ENCODE data around the gene CAMK2N1.

CAMK2N1 gene

DNA sequence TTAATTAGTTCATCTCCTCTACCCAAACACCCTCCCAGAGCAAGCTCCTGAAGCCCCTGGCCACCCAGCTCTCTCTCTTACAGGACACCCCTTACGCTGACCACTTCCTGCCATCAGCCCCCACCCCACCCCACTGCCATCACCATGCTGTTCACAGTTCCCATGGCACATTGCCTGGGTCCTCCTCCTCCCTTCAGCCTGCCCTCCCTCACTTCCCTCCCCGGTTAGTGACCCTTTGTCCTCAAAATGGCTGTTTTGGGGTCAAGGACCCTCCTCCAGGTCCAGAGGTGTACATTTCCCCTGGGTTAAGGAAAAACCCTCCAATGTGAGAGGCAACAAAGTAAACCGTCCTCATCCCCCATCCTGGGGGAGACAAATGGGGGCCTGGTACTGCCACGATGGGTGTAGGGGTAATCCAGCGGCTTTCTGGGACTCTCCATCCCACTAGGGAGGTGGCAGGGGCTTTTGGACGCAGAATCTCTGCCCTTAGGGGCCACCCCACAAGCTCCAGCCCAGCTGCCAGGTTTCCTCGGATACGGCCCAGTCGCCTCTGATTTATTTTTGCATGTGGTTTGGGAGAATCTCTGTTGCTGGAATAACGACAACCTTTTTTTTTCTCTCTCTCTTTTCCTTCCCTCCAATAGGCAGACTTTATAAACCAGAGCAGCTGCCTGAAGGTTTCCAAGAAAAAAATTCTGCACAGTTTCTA is 8.5 kb downstream of the CAMK2N1 start:
- no peak for DNase-seq

GRCh38 chr1:20476265-20477038 is 9.6 kb downstream of the CAMK2N1 start:
- no peak for DNase-seq

GRCh38 chr1:20474996-20475395 is 11.0 kb downstream of the CAMK2N1 start:
- no peak for DNase-seq

- DNase-seq: no peak
Observed at GRCh38 chr1:20474333-20474975, 11.6 kb downstream of the CAMK2N1 start.

GRCh38 chr1:20473894-20474293 is 12.1 kb downstream of the CAMK2N1 start:
- DNase-seq: no peak

GRCh38 chr1:20472860-20473711 is 12.9 kb downstream of the CAMK2N1 start:
- DNase-seq: peak; percentile 24

- DNase-seq: no peak
Observed at GRCh38 chr1:20472121-20472520, 13.9 kb downstream of the CAMK2N1 start.

DNA sequence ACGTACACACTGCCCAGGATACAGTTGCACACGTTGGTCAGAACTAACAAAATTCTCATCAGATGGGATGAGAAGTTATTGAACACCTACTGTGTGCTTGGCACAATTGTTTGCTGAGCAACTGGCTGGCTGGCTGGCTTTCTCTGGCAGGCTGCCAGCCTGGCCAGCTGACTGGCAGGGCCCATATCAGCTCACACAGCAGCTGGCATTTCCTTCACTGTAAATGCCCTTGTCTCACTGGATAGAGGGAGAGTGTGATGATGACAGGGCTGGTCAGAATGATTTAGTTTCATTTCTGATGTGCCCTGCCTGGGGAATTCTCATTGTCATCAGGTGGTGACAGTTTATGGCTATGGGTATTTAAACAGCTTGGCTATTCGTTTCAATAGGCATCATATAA is 15.8 kb downstream of the CAMK2N1 start:
- DNase-seq: no peak

- DNase-seq: no peak
Observed at GRCh38 chr1:20469406-20470076, 16.5 kb downstream of the CAMK2N1 start.

GRCh38 chr1:20466273-20466672 is 19.7 kb downstream of the CAMK2N1 start:
- DNase-seq: peak; percentile 39

DNA sequence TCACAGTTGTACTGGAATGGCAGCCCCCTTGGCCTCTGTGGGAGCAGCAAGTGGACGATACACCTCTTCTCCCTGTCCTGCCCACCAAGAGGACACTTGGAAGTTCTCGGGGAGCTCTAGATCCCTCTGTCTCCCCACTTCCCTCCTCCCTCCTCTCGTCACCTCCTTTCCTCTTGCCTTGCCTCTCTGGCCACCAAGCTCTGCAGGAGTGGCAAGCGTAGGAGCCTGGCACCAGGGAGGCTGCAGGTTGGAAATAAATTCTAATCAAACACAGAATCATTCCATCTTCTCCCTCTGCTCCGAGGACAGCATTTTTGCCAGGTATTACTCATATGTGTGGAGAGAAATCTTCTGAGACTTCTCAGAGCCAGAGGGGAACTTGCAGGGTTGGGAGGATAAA is 20.8 kb downstream of the CAMK2N1 start:
- no peak for DNase-seq

DNA sequence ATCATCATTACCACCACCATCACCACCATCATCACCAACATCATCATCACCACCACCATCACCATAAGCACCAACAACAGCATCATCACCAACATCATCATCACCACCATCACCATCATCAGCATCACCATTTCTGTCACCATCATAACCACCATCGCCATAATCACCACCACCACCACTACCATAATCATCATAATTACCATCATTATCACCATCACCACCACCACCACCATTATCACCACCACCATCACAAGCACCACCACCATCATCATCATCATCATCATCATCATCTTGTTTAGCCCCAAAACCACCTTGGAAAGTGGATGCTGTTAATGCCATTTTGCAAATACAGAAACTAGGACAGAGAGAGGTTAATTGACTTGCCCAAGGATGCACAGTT is 22.5 kb downstream of the CAMK2N1 start:
- no peak for DNase-seq

DNA sequence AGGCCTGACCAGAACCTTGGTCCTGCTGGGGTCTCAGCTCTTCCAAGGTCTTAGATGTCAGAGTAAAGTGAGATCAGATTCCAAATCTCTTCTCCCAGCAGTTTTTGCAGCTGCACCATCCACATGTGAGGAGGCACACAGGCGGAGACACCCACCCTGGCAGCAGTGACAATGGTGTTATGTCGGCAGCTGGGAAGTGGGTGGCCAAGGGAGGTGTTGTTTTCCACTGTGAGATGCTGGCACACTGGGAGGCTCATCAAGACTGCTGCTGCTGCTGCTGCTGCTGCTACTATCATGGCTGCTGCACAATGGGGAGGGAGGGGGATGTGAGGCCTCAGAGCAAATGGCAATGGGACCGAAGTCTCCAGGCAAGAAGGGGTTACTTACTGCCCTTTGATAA is 23.6 kb downstream of the CAMK2N1 start:
- DNase-seq: no peak

- no peak for DNase-seq
Observed at GRCh38 chr1:20458717-20459116, 27.3 kb downstream of the CAMK2N1 start.

GRCh38 chr1:20454004-20454403 is 32.0 kb downstream of the CAMK2N1 start:
- DNase-seq: no peak

DNA sequence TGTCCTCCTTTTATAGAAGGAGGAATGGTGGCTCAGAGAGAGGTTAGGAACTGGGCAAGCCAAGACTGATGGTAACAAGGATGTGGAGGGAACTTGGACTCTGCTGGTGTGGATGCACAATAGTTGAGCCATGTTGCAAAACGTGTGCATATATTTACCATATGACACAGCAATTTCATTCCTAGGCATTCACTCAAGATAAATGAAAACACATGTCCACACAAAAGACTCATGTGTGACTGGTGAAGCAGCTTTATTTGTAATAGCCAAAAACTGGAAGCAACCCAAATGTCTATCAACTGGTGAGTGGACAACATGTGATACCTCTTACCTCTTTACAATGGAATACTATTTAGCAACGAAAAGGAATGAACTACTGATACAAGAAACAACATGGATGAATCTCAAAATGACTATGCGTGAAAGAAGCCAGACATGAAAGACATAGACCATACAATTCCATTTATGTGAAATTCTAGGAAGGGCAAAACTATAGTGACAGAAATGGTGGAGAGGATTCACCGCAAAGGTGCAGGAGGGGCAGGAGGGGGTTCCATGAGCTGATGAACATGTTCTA is 36.2 kb downstream of the CAMK2N1 start:
- DNase-seq: no peak

DNA sequence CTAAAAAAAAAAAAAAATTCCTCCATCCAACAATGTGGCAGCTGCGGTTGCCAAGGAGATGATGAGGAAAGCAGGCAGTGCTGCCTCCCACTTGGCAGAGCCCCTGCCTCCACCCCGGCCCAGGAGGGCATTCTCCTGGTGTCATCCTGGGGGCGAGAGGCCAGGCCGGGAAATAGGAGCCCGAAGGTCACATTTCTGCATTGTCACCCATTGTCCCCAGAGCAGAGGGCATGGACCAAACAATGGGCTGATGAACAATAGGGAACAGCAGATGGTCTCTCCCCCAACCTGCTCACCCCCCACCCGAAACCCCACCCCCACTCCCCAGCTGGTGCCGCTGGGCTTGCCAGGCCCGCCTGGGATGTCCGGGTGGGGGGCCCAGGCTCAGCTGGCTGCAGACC is 37.3 kb downstream of the CAMK2N1 start:
- DNase-seq: no peak

DNA sequence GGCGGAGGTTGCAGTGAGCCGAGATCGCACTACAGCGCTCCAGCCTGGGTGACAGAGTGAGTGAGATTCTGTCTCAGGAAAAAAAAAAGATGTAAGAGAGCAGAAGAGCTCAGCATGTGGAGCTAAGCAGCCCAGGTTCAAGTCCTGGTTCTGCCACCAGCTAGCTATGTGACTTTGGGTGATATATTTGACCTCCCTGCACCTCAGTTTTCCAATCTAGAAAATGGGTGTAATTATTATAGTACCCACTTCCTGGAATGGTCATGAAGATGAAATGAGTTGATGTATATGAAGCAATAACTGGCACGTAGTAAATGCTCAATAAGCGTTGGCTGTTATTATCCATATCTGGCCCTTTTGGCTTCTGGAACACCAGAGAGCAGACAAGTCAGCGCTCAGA is 38.2 kb downstream of the CAMK2N1 start:
- no peak for DNase-seq

DNA sequence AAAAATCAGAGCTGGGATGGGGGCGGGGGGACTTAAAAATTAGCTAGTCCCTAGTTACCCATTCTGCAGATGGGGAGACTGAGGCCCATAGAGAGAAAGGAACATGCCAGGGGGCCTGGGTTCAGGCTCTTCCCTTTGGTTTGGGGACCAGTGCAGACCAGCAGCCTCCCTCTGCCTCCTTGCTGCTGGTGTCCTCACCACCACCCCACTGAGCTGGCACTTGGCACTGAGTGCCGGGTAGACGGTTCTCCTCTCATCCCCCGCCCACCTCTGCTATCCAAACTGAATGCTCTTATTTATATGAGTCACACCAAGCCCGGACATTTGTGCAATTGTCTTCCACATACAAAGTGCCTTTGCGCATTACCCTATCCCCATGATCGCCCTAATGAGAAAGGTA is 39.2 kb downstream of the CAMK2N1 start:
- DNase-seq: no peak

DNA sequence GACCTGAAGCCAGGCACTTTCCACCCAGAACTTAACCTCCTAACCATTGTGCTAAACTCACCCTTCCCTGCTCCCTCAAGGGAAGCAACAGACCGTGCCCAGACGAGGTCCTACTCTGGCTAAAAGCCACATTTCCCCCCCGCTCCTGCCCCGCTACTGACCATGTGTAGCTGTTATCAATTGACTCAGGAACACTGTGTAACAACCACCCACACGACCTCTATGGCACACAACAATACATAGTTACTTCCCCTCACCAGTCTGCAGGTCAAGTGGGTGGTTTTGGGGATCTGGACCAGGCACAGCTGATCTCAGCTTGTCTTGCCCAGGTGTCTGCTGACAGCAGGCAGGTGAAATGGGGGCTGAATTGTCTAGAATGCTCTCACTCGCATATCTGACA is 40.1 kb downstream of the CAMK2N1 start:
- no peak for DNase-seq

DNA sequence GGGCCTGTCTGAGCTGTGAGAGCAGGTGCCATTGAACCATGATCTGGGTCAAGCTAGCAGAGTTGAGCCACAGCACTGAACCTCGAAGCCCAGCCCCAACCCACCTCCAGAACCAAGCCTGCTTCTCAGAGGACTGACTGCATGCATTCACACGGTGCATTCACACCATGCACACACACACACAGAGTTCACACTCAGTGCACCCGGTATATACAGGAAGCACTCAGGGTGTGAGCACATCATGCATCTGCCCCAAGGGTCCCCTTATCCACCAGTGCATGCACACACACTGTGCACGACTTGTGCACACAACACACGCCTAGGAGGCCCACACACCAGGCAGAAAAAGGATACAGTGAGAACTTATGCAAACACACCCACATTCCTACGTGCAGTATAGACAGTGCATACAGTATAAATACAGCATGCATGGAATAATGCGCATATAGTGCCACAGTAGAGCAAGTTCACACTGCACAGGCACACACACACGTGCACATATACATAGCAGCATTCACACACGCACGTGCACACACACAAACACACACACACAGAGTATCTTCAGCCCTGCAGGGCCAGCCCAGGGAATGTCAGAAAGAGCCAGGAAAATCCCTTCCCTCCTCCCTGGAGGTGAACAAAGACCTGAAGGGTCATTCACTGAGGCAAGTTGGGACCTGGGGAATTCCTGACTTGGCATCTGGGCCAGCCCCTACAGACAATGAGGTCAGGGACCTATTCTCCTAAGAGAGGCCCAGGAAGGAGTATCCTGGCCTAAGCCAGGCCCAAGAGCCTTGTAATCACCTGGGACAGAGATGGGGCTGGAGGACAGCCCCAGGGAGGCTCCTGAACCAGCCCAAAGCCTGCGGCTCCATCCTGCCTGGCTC is 42.1 kb downstream of the CAMK2N1 start:
- DNase-seq: no peak

All from stimulated activated CD4-positive, alpha-beta T cell treated with anti-CD3 and anti-CD28 coated beads, Interleukin-1b, Interleukin-23, amount 100 ng/mL, for 48 hours (primary cell).